Endothelial cell of umbilical vein (primary cell): ENCODE data around the gene BRINP2. TPM values are rescaled to one million over a fixed set of nuclear protein-coding genes. Genes with fewer than 3 reads are reported as not detected.

ENCODE experiments used
- BruUV-seq: library from RNA; stranded (reverse); fragments of 400-500 nt; replicated peaks from 2 replicates; lab custom pipeline; 2021; lab: Mats Ljungman, UMichigan
- CTCF ChIA-PET: fragments of 300-600, 350-600 bp; sonication (Branson Sonifier 250); formaldehyde crosslinking; loops from one replicate; lab custom pipeline; 2021; ENCODE audit warnings: antibody characterized with exemption, inconsistent platforms; lab: Charles Lee
- POLR2A ChIA-PET: fragments of 300-600, 350-600 bp; sonication (Branson Sonifier 250); formaldehyde crosslinking; loops from one replicate; lab custom pipeline; 2021; ENCODE audit warnings: antibody characterized with exemption, inconsistent platforms; lab: Charles Lee
- DNase-seq: peaks from one replicate; pipeline ENCODE4 v3.0.0-alpha.2; 2011; ENCODE audit warnings: low read depth, low spot score
- FAIRE-seq: peaks from 2 replicates; lab custom pipeline; 2011; peaks lifted over from hg19 to GRCh38; lab: Jason Lieb, UNC
- H2AFZ ChIP-seq: 2 replicates; pipeline ENCODE4 v1.6.0; 2012; ENCODE audit warnings: low read depth, low read length, control low read depth, inconsistent platforms
- H3K27ac ChIP-seq: 2 replicates; pipeline ENCODE4 v1.5.1; 2011; ENCODE audit warnings: low read depth, mild to moderate bottlenecking, control low read depth, low read length, moderate library complexity; ENCODE audit not compliant: insufficient read depth
- H3K27me3 ChIP-seq, 2 experiments: 2 replicates each; pipeline versions ENCODE4 v1.6.0 to v1.6.1; 2011; ENCODE audit warnings: low read length in 2 of 2, mixed read lengths in 1 of 2; ENCODE audit not compliant: control insufficient read depth in 2 of 2, insufficient read depth in 2 of 2
- H3K36me3 ChIP-seq, 2 experiments: 2 replicates in 1 of 2; 3 replicates in 1 of 2; pipeline ENCODE4 v1.5.1; 2011; ENCODE audit warnings: low read length in 2 of 2, mild to moderate bottlenecking in 1 of 2, moderate library complexity in 1 of 2; ENCODE audit not compliant: control insufficient read depth in 2 of 2, insufficient read depth in 2 of 2; ENCODE audit errors: extremely low read depth in 1 of 2
- H3K4me1 ChIP-seq: 3 replicates; pipeline ENCODE4 v1.5.1; 2011; ENCODE audit warnings: mild to moderate bottlenecking, low read length; ENCODE audit not compliant: control insufficient read depth, insufficient read depth; ENCODE audit errors: extremely low read depth
- H3K4me2 ChIP-seq: 2 replicates; pipeline ENCODE4 v1.6.1; 2011; ENCODE audit warnings: low read length, control low read depth, mixed read lengths; ENCODE audit not compliant: insufficient read depth
- H3K4me3 ChIP-seq, 3 experiments: fragments of 200-600 bp in 1 of 3; sonication (generic), shearing (Covaris generic) in 1 of 3; replicated peaks in 1 of 3; 2 replicates each; pipeline ENCODE4 v1.5.1; 2011 to 2016; ENCODE audit warnings: control low read depth in 3 of 3, low read length in 3 of 3, mild to moderate bottlenecking in 2 of 3, inconsistent platforms in 1 of 3, low read depth in 1 of 3, moderate library complexity in 1 of 3; ENCODE audit not compliant: insufficient read depth in 1 of 3
- H3K79me2 ChIP-seq: 2 replicates; pipeline ENCODE4 v1.6.0; 2012; ENCODE audit warnings: low read length, inconsistent platforms; ENCODE audit not compliant: control insufficient read depth, insufficient read depth
- H3K9ac ChIP-seq: replicated peaks from 2 replicates; pipeline ENCODE3; 2011; ENCODE audit warnings: low read length, control low read depth; ENCODE audit not compliant: insufficient read depth; ENCODE audit errors: extremely low read depth
- H3K9me1 ChIP-seq: replicated peaks from 3 replicates; pipeline ENCODE4 v1.6.0; 2011; ENCODE audit warnings: mild to moderate bottlenecking, low read length; ENCODE audit not compliant: control insufficient read depth, insufficient read depth; ENCODE audit errors: extremely low read depth
- H3K9me3 ChIP-seq: replicated peaks from 2 replicates; pipeline ENCODE4 v1.5.1; 2012; ENCODE audit warnings: low read length, inconsistent platforms; ENCODE audit not compliant: control insufficient read depth, insufficient read depth
- H4K20me1 ChIP-seq: replicated peaks from 2 replicates; pipeline ENCODE3; 2011; ENCODE audit warnings: mild to moderate bottlenecking, low read length; ENCODE audit not compliant: control insufficient read depth, insufficient read depth; ENCODE audit errors: extremely low read depth
- EZH2 ChIP-seq: IDR thresholded peaks from 2 replicates; pipeline ENCODE4 v1.6.1; 2012; ENCODE audit warnings: borderline replicate concordance, low read depth, mild to moderate bottlenecking, moderate library complexity, low read length, inconsistent platforms; ENCODE audit not compliant: severe bottlenecking
- POLR2A ChIP-seq: IDR thresholded peaks from 2 replicates; pipeline ENCODE4 v1.6.1; 2012; ENCODE audit warnings: low read depth, mild to moderate bottlenecking, control low read depth, low read length
- dilution Hi-C: fragments of 300-500 bp; cut with MboI; formaldehyde crosslinking; loops from one replicate; pipeline ENCODE4 v1.15.0; 2019; ENCODE audit warnings: low sequenced_read_pairs; ENCODE audit not compliant: extremely low pct_ligation_motif_present
- intact Hi-C: fragments of 100-400 bp; cut with micrococcal nuclease; formaldehyde crosslinking; loops from one replicate; pipeline ENCODE4 v1.10.0; 2022
- polyA plus RNA-seq, 4 experiments: library from polyadenylated mRNA; depleted of rRNA in 3 of 4; stranded (reverse) in 3 of 4; unstranded in 1 of 4; fragments of >200 nt; gene quantifications; 2 replicates each; pipeline versions ENCODE4 v1.2.1 to v1.2.3, GENCODE V29; 2011 to 2012; ENCODE audit warnings: missing spikeins in 1 of 4
- total RNA-seq: library from RNA; stranded (reverse); gene quantifications from 2 replicates; pipeline ENCODE4 v1.2.3, GENCODE V29; 2021
- TF ChIP-seq, protein P1 (sequence below): IDR thresholded peaks from 2 replicates; pipeline ENCODE4 v1.6.1; 2011; ENCODE audit not compliant: insufficient read depth, insufficient read length
- TF ChIP-seq, protein P2 (sequence below), 2 donors: IDR thresholded peaks; 1 replicate in 1 of 2; 2 replicates in 1 of 2; pipeline ENCODE4 v1.5.1; 2011; ENCODE audit warnings: low read length in 2 of 2, mild to moderate bottlenecking in 2 of 2, moderate library complexity in 2 of 2, control low read depth in 1 of 2, inconsistent platforms in 1 of 2, low read depth in 1 of 2; ENCODE audit not compliant: insufficient read depth in 1 of 2; ENCODE audit errors: extremely low read depth in 1 of 2

BRINP2 gene
- total and polyA plus RNA-seq, 2 donors (not counting 3 experiments of a cell fraction or from before 2014, with no cell fraction given) = not detected

DNA sequence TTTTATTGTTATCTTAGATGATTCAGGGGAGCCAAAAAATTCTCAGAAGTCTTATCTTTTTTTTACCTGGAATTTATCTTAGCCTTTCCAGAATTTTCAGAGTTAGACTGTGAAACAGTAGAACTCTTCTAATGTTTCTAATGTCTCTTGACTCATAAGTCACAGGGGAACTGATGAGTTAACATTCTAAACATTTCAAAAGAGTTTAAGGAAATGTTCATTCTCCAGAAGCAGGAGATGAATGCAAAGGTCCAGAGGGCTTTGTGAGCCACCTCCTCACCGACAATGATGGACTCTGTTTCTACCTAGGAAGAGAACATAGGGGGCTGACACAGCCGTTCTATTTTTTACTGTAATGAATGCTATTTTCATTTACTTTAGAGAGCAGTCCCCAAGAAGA, 157.5 kb downstream of the BRINP2 start:
- no peak for FAIRE-seq
- no peak overlapping the region for H3K4me2 ChIP-seq
- ChIA-PET CTCF (no interaction called here), POLR2A (no interaction called here)
- no peak for TF ChIP-seq EZH2
- TF ChIP-seq POLR2A = no peak
- no peak for DNase-seq
- H4K20me1 ChIP-seq = no peaks in the 10 kb centered on the region
- H3K9me3 ChIP-seq = no peaks in the 10 kb centered on the region
- no peaks in the 10 kb centered on the region for H3K9me1 ChIP-seq
- no peaks in the 10 kb centered on the region for H3K36me3 ChIP-seq
- BruUV-seq = no TSS peak
- intact Hi-C loops (no loop called here), dilution Hi-C loops (no loop called here)
- no peak overlapping the region for H2AFZ ChIP-seq
- H3K4me3 ChIP-seq = no peak overlapping the region
- H3K27me3 ChIP-seq = no peaks in the 10 kb centered on the region
- H3K4me1 ChIP-seq = no peaks in the 10 kb centered on the region
- H3K9ac ChIP-seq = no peak overlapping the region
- no peak overlapping the region for H3K27ac ChIP-seq
- H3K79me2 ChIP-seq = no peaks in the 10 kb centered on the region

DNA sequence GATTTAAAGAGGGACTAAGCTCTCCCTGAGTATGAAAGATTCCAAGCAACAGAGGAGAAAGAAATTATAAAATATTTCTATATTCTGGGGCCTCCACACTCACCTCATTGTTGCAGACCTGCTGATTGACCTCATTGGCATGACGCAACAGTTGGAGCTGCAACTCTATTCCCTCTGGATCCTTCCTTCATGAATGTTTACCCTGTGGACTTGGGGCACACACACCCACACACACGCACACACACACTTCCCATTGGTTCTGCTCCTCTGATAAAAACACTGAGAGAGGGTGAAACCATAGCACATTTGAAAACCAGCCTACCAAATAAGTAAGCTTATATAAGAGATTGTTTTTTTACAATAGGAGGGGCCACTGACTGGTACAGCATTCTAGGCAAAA, 159.1 kb downstream of the BRINP2 start:
- Histone ChIP-seq H3K4me1 (no peaks in the 10 kb centered on the region), H3K27me3 (no peaks in the 10 kb centered on the region), H3K4me2 (no peak overlapping the region), H4K20me1 (no peaks in the 10 kb centered on the region), H3K9ac (no peak overlapping the region), H3K36me3 (no peaks in the 10 kb centered on the region), H3K9me3 (no peaks in the 10 kb centered on the region), H2AFZ (no peak overlapping the region), H3K79me2 (no peaks in the 10 kb centered on the region), H3K27ac (no peak overlapping the region), H3K4me3 (no peak overlapping the region), H3K9me1 (no peaks in the 10 kb centered on the region)
- BruUV-seq = no TSS peak
- ChIA-PET POLR2A (no interaction called here), CTCF (no interaction called here)
- no peak for DNase-seq
- no peak for FAIRE-seq
- dilution Hi-C loops = no loop called here
- TF ChIP-seq, protein P1, sequence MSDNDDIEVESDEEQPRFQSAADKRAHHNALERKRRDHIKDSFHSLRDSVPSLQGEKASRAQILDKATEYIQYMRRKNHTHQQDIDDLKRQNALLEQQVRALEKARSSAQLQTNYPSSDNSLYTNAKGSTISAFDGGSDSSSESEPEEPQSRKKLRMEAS = no peak
- no peak for TF ChIP-seq EZH2
- TF ChIP-seq, protein P2, sequence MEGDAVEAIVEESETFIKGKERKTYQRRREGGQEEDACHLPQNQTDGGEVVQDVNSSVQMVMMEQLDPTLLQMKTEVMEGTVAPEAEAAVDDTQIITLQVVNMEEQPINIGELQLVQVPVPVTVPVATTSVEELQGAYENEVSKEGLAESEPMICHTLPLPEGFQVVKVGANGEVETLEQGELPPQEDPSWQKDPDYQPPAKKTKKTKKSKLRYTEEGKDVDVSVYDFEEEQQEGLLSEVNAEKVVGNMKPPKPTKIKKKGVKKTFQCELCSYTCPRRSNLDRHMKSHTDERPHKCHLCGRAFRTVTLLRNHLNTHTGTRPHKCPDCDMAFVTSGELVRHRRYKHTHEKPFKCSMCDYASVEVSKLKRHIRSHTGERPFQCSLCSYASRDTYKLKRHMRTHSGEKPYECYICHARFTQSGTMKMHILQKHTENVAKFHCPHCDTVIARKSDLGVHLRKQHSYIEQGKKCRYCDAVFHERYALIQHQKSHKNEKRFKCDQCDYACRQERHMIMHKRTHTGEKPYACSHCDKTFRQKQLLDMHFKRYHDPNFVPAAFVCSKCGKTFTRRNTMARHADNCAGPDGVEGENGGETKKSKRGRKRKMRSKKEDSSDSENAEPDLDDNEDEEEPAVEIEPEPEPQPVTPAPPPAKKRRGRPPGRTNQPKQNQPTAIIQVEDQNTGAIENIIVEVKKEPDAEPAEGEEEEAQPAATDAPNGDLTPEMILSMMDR (IDR thresholded peaks at IDR 0.05; ENCODE audit: extremely low read depth in 1 of 2, insufficient read depth in 1 of 2, low read depth in 1 of 2, low read length in 2 of 2) = no peak
- intact Hi-C loops = no loop called here

Other genes with a start within 250 kb of the BRINP2 start
- gene ASTN1, start 6.2 kb upstream of the BRINP2 start, total RNA-seq = not detected in 2 replicates
- gene ASTN1, start 6.2 kb upstream of the BRINP2 start, polyA plus RNA-seq = 0.04 TPM in 1 of 2 replicates, not detected in the other